ENCODE measurements around the gene FRYL. TPM values are rescaled to one million over a fixed set of nuclear protein-coding genes. Genes with fewer than 3 reads are reported as not detected.

FRYL gene
- total and polyA plus RNA-seq, 11 donors, result 12.3 to 61.3 (median 34.4) TPM

DNA sequence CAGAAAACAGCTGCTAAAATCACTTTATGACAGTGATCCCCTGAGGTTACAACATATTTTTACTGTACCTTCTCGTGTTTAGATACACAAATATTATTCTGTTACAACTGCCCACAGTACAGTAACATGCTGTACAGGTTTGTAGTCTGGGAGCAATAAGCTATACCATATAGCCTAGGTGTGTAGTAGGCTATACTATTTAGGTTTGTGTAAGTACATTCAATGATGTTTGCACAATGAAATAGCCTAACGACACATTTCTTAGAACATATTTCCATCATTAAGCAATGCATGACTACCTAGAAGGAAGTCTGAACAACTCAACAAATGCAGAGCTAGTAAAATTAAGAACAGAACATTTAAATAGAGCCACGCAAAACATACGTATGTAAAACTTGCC, 177.3 kb downstream of the FRYL start:
- Histone ChIP-seq H3K4me3 (no peak overlapping the region), H3K27me3 (no peaks in the 10 kb centered on the region), H3K36me3 (peaks cover 0 to 50% (median 34%) of the 10 kb centered on the region in 9 donors), H3K9me3 (no peaks in the 10 kb centered on the region), H3K27ac (no peak overlapping the region), H3K4me1 (peaks cover 0 to 17% (median 0%) of the 10 kb centered on the region in 12 donors)
- DNase-seq (no peak), ATAC-seq (no peak)
- intact Hi-C loops (cut with DNase I), result loop anchor here in 2 of 10 donors (5.0 kb wide), 3 partner anchors 35 to 230 kb away; partner anchors contain the start of gene OCIAD1 (in 1 of the 2)
- 86 to 92% (median 90%) methylated on average over 4 of the region's 4 CpGs for WGBS, 4 donors
- no peak for TF ChIP-seq CTCF (IDR thresholded peaks at IDR 0.05)
- no peak for TF ChIP-seq POLR2A (IDR thresholded peaks at IDR 0.05)

DNA sequence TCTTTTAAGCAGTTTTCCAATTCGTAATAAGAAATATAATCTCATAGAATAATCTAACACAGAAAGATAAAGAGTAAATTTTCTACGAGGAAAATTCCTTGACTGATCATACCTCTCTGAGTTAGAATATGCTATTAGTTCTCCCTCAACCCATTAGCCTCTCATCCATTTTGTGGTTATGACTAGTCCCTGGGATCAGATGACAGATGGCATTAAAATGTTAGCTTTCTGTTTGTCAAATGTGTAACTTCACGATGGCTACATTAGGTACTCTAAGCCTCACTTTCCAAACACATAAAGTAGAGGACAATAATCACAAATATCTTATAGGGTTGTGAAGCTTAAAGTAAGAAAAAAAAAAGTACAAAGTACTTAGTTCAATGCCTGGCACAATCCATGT, 177.9 kb downstream of the FRYL start:
- no peak for TF ChIP-seq CTCF (IDR thresholded peaks at IDR 0.05)
- no peak for TF ChIP-seq POLR2A (IDR thresholded peaks at IDR 0.05)
- Histone ChIP-seq H3K27me3 (no peaks in the 10 kb centered on the region), H3K9me3 (no peaks in the 10 kb centered on the region), H3K4me1 (peaks cover 0 to 17% (median 0%) of the 10 kb centered on the region in 12 donors), H3K4me3 (no peak overlapping the region), H3K36me3 (peaks cover 0 to 46% (median 34%) of the 10 kb centered on the region in 9 donors), H3K27ac (no peak overlapping the region)
- WGBS, 4 donors, result 81 to 90% (median 84%) methylated on average over 3 of the region's 3 CpGs
- ATAC-seq (no peak), DNase-seq (no peak)
- intact Hi-C loops (cut with DNase I), result loop anchor here in 2 of 10 donors (5.0 kb wide), 3 partner anchors 35 to 230 kb away; partner anchors contain the start of gene OCIAD1 (in 1 of the 2)

DNA sequence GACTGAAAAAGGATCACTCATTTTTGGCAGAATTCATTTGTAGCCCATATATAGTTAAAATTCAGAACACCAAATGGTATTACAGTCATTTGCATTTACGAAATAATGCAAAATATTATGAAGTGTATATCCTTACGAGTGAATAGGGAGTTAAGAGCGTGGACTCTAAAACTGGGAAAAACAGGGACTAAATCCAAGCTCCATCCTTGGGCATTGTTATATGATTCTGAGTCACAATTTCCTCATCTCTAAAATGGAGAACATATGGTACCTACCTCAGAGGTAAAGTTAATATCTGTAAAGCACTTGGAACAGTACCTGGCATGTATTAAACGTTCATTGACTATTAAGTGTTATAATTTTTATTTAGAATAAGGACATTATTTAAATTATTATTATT, 183.7 kb downstream of the FRYL start:
- ATAC-seq, result no peak
- intact Hi-C loops (cut with DNase I), result loop anchor here in 3 of 10 donors (5.0 to 10.0 kb wide), 3 partner anchors 126 to 236 kb away; partner anchors contain the start of gene OCIAD1 (in 1 of the 3)
- Histone ChIP-seq H3K4me3 (no peak overlapping the region), H3K27me3 (no peaks in the 10 kb centered on the region), H3K9me3 (no peaks in the 10 kb centered on the region), H3K4me1 (peaks cover 0 to 34% (median 7%) of the 10 kb centered on the region in 12 donors), H3K36me3 (peaks cover 0 to 46% (median 31%) of the 10 kb centered on the region in 9 donors), H3K27ac (no peak overlapping the region)
- TF ChIP-seq POLR2A (IDR thresholded peaks at IDR 0.05) (no peak), CTCF (IDR thresholded peaks at IDR 0.05) (no peak)
- 75 to 80% (median 78%) methylated on average over 4 of the region's 4 CpGs for WGBS, 4 donors
- no peak for DNase-seq

GRCh38 chr4:48594180-48594579, 185.9 kb downstream of the FRYL start:
- Histone ChIP-seq H3K4me1 (peaks cover 0 to 33% (median 8%) of the 10 kb centered on the region in 12 donors), H3K27ac (peak overlapping the region in 8 of 12 donors; percentile 0 to 66 (median 51)), H3K4me3 (no peak overlapping the region), H3K9me3 (no peaks in the 10 kb centered on the region), H3K27me3 (no peaks in the 10 kb centered on the region), H3K36me3 (peaks cover 0 to 58% (median 41%) of the 10 kb centered on the region in 9 donors)
- peak; percentile 74 to 97 (median 83) for ATAC-seq
- intact Hi-C loops (cut with DNase I), result loop anchor here in 4 of 10 donors (5.0 to 10.0 kb wide), 6 partner anchors 48 to 188 kb away; partner anchors contain the start of gene FRYL (in 1 of the 4)
- WGBS, 4 donors, result 15 to 25% (median 23%) methylated on average over 1 of the region's 1 CpG
- DNase-seq, result peak in 4 of 5 donors; percentile 42 to 72 (median 56)
- TF ChIP-seq POLR2A (IDR thresholded peaks at IDR 0.05) (no peak), CTCF (IDR thresholded peaks at IDR 0.05) (no peak)
